22Rv1 (cell line): ENCODE data around the gene NDRG4.

Source experiments
- H3K27ac ChIP-seq: fragments of 450-650 bp; 2 replicates; pipeline ENCODE4 v1.5.1; 2017
- ZFX ChIP-seq: fragments of 450-650 bp; IDR thresholded peaks from 2 replicates; pipeline ENCODE4 v1.6.1; 2017; ENCODE audit warnings: antibody characterized with exemption, borderline replicate concordance
- TF ChIP-seq, protein P1 (sequence below): fragments of 450-650 bp; IDR thresholded peaks from 2 replicates; pipeline ENCODE4 v1.5.1; 2017; ENCODE audit warnings: mild to moderate bottlenecking

The NDRG4 gene

DNA sequence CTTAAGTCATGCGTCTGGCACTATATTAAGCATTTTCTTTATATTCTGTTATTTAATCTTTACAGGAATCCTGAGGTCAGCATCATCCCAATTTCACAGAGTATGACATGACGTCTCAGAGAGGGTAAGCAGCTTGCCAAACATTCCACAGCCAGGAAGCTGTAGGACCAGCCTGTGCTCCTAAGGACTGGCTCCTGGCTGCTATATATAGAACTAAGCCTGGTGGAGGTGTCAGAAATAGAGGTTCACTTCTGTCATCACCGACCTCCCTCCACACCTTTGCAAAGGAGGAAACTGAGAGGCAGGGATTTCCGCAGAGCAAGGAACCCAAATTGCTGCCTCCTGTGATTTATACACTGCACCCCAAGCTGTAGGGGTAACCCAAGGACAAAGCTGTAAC is 37.9 kb upstream of the NDRG4 start:
- no peak overlapping the region for H3K27ac ChIP-seq
- TF ChIP-seq, protein P1, sequence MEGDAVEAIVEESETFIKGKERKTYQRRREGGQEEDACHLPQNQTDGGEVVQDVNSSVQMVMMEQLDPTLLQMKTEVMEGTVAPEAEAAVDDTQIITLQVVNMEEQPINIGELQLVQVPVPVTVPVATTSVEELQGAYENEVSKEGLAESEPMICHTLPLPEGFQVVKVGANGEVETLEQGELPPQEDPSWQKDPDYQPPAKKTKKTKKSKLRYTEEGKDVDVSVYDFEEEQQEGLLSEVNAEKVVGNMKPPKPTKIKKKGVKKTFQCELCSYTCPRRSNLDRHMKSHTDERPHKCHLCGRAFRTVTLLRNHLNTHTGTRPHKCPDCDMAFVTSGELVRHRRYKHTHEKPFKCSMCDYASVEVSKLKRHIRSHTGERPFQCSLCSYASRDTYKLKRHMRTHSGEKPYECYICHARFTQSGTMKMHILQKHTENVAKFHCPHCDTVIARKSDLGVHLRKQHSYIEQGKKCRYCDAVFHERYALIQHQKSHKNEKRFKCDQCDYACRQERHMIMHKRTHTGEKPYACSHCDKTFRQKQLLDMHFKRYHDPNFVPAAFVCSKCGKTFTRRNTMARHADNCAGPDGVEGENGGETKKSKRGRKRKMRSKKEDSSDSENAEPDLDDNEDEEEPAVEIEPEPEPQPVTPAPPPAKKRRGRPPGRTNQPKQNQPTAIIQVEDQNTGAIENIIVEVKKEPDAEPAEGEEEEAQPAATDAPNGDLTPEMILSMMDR, result no peak
- TF ChIP-seq ZFX, result no peak

GRCh38 chr16:58462499-58462996 is 37.4 kb upstream of the NDRG4 start:
- H3K27ac ChIP-seq, result no peak overlapping the region
- TF ChIP-seq ZFX, result no peak
- TF ChIP-seq, protein P1, result no peak

- H3K27ac ChIP-seq, result no peak overlapping the region
- TF ChIP-seq ZFX, result no peak
- TF ChIP-seq, protein P1, result no peak
Observed at GRCh38 chr16:58462997-58463941, 36.7 kb upstream of the NDRG4 start.

DNA sequence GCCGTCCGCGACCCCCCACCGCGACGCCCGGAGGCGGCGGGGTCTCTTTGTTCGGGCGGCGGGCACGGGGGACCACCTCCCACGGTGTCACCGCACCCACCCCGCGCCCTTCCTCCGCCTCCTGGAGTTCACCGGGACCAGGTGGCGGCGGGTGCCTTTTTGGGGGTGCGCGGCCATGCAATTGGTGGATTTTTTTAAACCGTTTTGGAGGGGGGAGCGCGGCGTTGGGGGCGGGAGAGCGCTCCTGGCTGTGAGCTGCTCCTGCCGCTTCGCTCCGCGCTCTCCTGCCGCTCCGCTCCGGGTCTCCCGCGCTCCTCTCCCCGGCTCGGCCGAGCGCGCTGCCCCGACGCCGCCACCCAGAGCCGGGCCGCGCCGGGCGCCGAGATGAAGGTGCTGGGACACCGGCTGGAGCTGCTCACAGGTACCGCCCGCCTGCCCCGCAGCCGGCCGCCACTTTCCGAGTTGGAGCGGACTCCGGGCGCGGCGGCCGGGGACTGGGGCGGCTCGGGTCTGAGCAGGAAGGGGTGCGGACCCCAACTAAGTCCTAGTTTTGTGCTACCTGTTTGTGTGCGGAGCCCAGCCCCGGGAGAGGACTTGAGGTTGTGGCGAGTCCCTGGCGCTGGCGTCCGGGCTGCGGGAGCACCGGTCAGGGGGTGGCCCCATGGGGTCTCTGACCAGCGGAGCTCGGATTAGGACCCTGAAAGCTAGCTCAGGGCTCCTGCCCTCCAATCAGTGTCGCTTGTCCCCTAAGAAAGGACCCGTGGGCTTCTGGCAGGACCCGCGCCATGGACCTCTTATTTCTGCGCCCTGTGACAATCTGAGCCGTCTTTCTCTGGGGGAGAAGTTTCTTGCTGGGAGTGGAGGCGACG is 35.7 kb upstream of the NDRG4 start:
- no peak overlapping the region for H3K27ac ChIP-seq
- no peak for TF ChIP-seq ZFX
- TF ChIP-seq, protein P1, result no peak

DNA sequence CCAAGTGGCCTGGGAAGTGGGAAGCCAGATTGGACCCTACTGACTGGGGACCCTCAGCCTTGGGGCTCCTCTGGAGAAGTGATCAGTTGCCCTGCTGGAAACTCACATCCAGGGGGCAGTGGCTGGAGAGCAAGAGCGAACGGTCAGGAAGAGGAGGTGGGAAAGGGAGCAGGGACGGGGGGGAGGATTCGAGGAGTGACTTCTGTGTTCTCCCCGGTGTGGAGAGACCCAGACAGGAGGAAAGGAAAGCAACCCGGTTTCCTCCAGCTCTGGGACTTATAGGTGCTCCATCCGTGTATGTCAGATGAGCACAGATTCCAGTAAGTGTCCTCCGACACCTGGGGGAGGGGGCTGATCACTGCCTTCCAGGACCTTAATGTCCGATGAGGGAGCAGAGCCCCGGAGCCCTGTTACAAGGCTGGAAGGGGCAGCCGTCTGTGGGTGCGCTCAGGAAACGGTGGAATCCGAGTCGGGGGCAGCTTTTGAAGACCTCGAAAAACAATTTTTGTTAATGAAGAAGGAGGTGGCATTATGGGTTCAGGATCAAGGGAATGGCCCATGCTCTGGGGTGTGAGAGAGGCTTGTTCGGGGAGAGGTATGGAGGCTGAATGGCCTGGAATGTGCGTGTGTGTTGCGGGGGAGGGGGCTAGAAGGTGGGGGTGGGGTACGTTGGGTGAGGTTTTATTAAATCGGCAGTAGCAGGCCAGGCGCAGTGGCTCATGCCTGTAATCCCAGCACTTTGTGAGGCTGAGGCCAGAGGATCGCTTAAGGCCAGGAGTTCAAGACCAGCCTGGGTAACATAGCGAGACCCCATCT is 34.8 kb upstream of the NDRG4 start:
- H3K27ac ChIP-seq, result no peak overlapping the region
- TF ChIP-seq ZFX, result no peak
- TF ChIP-seq, protein P1, result peak; percentile 34

DNA sequence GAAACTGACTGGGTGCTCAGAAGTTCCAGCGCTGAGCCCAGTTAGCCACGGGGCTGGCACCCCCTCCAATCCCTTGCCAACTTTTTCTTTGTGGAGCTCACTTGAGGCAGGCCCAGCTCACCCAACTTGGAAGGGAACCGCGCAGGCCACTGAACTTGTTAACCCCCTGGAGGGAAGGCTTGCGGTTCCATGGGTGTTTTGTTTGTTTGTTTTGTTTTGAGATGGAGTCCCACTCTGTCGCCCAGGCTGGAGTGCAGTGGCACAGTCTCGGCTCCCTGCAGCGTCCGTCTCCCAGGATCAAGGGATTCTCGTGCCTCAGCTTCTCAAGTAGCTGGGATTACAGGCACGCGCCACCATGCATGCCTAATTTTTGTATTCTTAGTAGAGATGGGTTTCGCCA is 34.1 kb upstream of the NDRG4 start:
- TF ChIP-seq, protein P1, result no peak
- no peak for TF ChIP-seq ZFX
- H3K27ac ChIP-seq, result no peak overlapping the region
